ENCODE results near the gene TPO.

DNA sequence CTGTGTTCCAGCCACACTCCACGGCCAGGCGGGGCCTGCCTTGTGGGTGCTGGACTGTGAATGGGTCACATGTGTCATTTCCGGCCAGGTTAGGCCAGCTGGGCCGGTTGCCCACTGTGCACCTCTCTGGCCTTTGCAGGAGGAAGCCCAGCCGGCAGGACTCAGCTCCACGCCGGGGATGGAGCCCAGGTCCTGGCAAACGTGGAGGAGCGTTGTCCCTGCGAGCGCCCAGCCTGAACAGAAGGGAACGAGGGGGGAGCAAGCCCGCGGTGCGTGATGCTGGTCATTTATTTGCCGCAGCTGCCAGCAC, 178.2 kb downstream of the TPO start:
- no peak for TF ChIP-seq POLR2A (IDR thresholded peaks at IDR 0.05)
- TF ChIP-seq, protein P1, sequence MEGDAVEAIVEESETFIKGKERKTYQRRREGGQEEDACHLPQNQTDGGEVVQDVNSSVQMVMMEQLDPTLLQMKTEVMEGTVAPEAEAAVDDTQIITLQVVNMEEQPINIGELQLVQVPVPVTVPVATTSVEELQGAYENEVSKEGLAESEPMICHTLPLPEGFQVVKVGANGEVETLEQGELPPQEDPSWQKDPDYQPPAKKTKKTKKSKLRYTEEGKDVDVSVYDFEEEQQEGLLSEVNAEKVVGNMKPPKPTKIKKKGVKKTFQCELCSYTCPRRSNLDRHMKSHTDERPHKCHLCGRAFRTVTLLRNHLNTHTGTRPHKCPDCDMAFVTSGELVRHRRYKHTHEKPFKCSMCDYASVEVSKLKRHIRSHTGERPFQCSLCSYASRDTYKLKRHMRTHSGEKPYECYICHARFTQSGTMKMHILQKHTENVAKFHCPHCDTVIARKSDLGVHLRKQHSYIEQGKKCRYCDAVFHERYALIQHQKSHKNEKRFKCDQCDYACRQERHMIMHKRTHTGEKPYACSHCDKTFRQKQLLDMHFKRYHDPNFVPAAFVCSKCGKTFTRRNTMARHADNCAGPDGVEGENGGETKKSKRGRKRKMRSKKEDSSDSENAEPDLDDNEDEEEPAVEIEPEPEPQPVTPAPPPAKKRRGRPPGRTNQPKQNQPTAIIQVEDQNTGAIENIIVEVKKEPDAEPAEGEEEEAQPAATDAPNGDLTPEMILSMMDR (IDR thresholded peaks at IDR 0.05): no peak
